GM19238 (cell line): ENCODE data around the gene CADM2.

ENCODE experiments used
- DNase-seq: peaks from one replicate; pipeline ENCODE4 v3.0.0; 2011; ENCODE audit warnings: low spot score; ENCODE audit not compliant: insufficient read length

The CADM2 gene

DNA sequence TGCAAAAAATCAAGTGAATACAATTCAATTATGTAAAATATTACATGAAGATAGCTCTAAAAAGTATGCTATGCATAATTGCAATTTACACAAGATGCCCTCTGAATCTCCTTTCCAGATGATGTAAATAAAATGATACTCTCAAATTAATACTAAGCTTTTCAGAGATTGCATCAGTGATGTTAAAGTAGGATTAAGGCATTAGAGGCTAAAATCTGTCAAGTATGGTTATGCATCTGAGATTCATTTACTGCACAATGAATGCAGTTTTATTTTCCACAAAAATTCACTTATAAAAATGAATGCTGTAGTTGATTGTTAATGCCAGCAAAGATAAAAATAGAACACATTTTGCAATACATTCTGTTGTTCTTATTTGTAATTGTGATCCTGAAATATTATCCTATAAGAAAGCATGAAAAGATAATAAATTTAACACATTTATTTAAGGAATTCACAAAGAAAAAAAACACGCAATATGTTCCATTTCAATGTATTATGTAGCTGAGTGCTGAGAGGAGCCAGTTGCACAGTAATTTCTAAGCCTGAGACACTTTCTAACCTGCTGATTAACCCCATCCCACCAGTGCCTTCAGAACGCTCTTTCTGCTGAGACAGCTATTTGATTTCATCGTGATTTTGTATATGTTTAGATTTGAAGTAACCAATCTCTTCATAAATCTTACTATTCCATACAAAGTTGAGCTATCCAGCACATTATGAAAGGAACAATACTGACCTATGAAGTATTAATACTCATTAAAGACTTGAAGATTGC, 224.4 kb downstream of the CADM2 start:
- no peak for DNase-seq

DNA sequence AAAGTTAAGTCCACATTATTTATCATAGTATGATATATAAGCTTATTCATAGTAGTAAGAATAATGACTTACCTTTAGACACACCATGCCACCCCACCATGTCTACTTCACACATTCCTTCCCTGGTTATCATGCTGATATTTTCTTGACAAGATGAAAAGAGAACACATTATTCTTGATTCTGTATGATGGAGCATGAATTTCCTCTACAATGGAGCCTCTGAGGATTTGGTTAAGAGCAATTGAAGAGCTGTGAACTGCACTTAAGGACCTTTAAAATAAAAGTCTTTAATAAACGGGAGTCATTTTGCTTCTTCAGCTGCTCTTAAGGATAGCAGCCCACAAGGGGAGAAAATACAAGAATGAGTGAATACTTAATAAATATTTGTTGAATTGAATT, 226.7 kb downstream of the CADM2 start:
- DNase-seq, result no peak

DNA sequence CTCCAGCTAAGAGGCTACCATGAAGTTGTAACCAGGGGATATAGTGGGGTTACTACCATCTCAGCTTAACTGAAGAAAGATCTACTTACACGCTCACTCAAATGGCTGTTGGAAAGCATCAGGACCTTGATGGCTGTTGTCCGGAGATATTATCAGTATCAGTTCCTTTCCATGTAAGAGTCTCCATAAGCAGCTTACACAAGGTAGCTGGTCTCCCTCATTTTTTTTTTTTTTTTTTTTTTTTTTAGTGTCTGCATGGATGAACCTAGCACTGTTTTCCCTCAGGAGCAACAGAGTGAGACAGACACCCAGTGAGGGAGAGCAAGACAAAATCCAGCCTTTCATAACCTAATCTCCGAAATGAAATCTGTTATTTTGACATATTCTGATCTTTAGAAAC, 230.9 kb downstream of the CADM2 start:
- DNase-seq, result no peak

DNA sequence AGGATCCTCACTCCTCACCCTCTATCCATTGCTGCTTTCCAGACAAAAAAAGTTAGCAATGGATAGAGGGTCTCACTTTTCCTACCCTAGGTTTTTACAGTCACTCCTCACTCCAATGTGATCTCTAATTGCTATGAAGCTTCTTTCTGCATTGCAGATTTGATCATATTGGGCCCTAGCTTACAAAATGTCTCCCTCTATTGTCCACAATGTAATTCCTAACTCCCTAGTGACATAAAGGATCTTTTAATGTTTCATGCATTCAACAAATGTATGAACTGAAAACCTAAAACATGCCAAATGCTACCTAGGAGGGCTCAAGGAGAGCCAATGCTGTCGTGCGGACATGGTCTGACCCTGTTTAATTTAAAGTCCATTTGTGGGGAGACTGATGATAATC, 234.8 kb downstream of the CADM2 start:
- DNase-seq, result no peak

DNA sequence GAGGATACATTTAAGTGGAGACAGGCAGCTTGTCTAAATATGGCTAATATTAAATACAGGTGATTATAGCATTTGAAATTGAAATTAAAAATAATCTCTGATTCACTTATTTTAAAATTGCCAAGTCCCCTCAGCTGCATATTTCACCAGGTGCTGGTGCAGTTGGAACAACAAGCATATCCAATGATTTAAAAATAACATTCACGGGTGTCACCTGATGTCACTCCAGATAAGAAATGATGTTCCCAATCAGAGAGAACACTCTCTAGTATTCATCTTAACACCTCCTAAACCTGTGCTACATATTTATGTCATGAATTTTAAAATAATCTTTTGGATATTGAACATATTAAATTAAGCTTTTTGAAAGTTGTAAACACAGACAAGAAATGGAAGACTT, 249.9 kb downstream of the CADM2 start:
- no peak for DNase-seq

DNA sequence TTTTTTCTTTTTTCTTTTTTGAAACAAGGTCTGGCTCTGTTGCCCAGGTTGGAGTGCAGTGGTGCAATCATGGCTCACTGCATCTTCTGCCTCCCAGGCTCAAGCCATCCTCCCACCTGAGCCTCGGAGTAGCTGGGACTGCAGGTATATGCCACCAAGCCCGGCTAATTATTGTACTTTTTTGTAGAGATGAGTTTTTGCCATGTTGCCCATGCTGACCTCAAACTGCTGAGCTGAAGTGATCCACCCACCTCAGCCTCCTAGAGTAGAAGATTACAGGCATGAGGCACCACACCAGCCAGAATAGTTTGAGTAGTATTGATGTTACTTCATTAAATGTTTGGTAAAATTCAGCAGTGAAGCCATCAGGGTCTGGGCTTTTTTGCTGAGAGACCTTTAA, 251.8 kb downstream of the CADM2 start:
- DNase-seq, result no peak

DNA sequence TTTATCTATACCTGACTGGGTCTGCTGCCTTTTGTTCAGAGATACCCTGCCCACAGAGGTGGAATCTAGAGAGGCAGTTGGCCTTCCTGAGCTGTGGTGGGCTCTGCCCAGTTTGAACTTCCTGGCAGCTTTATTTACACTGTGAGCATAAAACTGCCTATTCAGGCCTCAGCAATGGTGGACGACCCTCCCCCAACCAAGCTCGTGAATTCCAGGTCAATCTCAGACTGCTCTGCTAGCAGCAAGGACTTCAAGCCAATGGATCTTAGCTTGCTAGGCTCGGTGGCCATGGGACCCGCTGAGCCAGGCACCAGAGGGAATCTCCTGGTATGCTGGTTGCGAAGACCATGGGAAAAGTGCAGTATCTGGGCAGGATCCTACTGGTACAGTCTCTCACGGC, 270.2 kb downstream of the CADM2 start:
- no peak for DNase-seq

DNA sequence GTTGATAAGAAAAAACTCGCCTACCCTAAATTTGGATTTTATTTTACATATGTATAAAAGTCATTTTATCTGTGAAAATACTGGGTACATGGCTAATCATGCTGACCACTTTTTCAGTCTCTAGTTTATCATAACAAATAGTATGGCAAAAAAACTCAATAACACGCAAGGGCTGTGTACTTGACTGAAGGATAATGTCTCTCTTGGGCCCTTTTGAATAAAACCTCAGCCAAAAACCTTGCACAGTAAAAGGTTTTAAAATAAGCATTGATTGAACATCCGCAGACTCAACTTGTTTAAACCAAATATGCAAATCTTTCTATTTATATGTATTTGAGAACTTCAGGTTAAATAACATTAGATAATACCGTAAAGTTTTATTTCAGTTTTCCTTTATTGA, 285.3 kb downstream of the CADM2 start:
- DNase-seq, result no peak

DNA sequence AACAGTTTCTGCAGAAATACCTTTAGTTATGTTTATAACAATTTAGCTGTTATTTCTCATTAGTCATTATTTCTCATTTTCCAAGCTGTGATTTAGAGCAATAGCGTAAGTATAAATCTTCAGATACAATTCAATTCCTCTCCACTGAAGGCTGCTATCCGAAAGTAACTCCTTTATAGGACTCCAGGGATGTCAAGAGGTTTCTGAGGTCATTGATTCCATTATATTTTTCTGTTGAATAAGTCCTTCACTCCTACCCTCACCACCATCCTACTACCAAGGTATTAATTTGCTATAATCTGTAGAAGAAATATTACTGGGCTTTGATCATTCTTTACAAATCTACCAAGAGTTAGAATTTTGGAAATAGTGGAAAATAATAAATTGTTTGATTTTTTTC, 285.7 kb downstream of the CADM2 start:
- no peak for DNase-seq

DNA sequence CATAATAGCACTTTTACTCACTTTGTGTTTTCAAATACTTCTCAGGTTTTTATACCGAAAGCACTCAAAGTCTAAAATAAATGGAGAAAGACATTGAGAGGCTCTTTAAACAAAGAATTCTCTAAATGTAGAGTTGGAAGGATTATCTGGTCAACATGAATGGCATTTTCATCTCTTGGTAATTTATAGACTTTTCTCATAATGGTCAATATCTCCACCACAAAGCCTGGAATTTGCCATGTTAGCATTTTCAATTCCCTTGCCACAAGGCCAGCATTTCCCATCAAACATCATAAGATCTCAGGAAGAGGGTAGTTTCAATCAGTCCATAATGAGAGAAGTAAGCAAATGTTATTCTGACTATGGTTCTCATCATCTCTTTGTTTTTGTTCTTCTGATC, 293.0 kb downstream of the CADM2 start:
- DNase-seq, result no peak

DNA sequence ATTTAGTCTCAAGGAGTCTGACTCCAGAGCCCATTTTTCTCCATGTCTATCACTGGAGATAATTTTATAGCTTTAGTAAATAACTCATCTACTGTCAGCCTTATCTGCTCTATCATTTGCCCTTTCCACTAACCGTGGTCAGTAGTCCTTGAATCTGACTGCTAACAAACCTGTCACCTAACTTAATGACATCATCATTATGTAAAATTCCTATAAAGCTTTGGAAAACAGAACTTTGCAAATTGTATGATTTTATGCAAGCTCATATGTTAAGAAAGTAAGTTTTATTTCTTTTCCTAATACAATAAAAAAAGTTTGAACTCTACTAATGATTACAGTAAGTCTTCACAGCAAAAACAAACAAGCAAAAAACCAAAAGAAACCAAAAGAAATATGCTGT, 293.9 kb downstream of the CADM2 start:
- DNase-seq, result no peak

DNA sequence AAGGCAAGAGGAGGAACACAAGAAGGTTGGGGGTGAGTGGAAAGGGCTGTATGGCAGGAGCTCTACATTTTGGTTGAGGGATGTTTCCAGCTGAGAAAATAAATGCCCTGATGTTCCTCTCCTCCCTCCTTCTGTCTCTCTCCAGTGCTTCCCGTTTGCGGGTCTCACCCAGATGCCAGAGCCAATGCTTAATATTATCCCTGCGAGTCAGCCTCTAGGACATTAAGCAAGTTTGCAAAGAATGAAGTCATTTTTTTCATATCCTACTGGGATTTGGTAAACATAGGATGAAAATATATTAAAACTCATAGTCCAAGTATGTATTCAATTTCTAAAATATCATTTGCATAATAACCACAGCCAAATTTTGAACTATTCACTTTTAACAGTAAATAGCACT, 295.9 kb downstream of the CADM2 start:
- no peak for DNase-seq

DNA sequence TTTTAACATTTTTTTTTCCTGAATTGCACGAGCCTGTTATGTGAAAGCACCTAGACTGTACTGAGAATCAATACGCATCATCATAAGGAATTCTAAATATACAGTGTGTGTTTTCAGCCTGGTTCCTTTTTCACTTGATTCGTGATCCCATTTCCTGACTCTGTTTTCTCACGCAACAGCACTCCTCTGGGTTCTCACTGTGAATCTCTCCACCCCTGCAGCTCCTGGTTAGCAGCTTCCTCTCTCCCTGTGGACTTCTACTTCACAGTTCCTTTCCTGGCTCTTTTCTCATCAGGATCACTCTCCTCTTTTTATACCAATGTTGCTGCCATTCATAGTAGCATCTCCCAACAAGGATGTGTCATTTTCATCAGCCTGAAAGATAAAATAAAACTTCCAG, 297.2 kb downstream of the CADM2 start:
- DNase-seq, result no peak

DNA sequence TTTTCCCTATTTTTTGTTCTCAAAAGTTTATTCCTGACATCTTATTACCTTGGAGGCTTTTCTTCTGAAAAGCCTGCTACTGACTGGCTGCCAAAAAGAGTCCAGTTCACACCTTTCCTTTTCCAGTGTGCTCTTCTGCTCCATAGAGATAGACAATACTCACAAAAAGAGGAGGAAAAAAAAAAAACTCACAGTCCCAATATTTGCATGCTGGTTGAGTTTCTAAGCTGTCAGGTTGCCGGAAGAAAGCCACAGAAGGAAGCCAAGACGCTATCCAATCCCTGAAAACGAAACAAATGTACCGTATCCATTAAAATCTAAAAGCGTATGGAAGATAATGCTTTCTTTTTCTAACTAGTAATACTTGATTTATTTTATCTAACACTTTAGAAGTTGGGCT, 299.5 kb downstream of the CADM2 start:
- DNase-seq, result no peak

DNA sequence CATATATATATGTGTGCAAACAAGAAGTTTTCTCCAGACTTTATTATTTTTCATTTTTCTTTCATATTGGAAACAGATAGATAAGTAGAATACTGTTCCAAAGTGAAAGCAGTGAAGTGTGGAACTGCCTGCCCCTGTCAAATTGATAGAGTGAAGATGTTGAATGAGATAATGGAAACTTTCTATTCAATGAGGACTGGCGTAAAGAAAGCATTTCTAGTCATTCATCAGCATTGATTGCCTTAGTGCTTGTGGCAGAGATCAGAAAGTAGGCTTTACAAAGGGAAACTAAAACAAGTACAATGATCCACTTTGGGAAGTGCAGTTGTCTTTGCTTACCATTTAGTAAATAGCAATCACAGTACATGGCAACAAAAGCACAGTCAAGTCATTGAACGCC, 300.0 kb downstream of the CADM2 start:
- no peak for DNase-seq

DNA sequence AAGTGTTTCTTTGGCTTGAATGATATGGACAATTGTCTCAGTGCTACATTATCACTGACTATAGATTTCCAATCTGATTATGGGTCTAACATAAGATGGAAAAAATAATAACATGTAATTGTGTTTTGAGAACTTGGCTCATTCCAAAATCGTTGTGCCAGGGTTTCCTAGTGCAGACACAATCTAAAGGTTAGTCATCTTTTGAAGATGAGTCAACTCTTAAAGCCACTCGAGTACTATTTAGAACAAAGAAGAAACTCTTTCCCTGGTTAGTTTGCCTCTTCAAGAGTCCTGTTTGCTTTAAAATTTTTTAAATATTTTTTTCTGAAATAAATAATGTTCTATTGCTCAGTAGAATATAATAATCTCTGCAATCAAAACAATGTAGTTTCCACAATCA, 301.0 kb downstream of the CADM2 start:
- no peak for DNase-seq

DNA sequence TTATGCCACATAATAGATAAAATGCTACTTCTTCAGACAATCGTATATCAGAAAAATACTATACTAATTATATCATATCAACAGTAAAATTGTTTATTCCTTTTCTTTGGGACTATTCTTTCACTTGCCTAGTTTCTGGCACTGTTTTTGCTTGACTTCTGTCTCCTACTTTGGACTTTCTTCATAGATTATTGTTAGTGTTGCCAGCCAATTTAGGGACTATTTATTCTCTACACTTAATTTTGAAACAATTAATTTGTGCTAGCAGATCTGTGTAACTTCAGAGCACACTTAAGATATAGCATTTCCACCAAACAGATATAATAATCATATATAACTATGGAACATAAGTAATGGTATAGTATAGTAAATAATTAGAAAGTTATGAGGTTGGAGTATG, 305.6 kb downstream of the CADM2 start:
- no peak for DNase-seq

DNA sequence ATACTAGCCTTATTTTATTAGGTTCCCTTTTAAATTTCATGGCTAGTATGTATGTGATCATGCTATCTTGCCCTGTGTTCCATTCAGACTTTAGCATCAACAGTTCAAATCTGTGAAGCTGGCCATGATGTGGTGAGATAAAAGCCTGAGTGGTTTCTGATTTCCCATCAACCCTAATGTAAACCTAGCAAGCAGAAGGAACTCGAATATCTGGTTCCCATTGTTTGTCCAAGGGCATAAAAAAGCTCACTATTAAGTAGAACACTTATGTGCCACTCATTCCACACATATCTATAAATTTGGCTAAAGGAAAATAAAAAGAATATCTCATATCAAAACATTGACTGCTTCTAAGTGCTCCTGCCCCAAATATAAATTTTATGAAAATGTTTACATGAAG, 311.7 kb downstream of the CADM2 start:
- no peak for DNase-seq

DNA sequence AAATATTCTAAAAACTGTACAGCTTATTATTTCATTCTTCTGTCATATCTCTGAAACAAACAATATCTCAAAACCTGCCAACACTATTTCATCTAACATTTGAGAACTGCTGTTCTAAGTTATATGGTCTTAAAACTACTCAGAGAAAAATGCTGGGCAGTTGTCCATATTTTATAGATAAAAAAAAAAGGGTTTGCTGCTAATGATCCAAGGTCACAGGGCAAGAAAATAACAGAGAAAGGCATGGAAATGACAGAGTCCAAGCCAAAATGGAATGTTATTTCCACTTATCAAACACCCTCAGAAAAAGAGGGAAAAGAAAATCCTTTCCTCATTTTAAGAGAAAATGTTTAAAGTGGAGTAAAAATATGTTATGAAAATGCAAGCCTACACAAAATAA, 313.1 kb downstream of the CADM2 start:
- no peak for DNase-seq

DNA sequence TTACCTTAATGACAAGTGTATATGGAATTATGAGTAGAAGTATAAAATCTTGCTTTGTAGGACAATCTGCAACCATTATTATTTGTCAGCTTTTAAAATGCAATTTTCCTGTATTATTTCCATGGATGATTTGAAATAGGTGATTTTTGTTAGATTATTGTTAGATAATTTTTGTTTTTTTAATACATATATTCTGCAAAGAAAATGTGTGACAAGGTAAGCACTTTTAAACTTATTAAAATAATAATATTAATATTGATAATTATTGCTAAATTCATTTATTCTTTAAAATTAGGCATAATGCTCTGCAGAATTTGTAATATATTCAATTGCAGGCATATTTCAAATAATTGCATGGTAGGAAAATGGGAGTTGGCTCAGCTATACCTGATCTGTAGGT, 329.5 kb downstream of the CADM2 start:
- no peak for DNase-seq

DNA sequence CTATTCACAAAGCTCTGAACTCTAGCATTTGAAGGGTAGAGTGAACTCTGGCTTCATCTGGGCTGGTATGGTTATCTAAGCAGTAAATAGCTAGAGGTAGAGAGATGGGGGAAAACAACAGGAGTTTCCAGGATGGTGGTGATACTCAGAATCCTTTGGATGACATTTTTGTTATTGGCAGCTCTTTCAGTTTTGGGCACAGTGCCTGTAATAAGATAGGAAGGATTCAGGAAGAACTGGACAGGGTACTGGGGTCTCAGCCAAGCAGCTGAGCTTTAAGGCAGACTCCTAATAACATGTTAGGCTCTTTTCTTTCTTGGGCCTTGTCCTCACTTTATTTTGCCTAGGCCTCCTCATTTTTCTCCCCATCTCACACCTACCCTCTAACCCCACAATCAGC, 338.5 kb downstream of the CADM2 start:
- no peak for DNase-seq

DNA sequence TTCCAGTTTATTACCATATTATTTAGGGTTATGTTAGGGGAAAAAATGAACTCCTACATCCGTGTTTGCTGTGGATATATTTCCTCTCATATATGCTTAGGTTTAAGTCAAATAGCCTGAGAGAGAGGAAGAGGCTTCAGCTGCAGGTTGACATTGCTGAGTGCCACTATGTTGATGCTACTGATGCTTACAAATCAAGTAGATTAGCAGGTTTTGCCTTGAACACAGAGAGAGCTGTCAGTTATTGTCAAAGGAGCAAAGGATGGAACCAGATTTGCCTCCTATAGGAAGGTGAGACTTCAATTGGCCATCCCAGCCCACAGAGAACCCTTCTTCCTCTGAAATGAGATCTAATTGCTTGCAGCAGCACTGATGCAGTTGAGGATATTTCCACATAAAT, 339.2 kb downstream of the CADM2 start:
- no peak for DNase-seq

DNA sequence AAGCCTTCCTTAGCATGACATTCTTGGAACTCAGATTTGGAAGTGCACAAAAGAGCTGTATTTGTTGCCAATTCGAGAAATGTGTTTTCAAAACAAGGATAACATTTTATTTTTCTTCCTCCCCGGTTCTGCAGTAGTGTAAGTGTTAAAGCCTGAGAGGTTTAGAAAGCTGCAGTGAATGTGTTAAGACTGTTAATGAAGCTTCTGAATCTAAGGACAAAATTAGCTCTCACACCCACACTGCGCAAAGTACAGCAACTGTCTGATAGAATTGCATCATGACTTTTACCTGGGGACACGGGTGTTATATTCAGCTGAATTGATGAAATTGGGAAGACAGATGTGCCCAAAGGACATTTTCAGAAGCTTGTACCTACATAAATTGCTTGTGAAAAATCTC, 344.4 kb downstream of the CADM2 start:
- no peak for DNase-seq

DNA sequence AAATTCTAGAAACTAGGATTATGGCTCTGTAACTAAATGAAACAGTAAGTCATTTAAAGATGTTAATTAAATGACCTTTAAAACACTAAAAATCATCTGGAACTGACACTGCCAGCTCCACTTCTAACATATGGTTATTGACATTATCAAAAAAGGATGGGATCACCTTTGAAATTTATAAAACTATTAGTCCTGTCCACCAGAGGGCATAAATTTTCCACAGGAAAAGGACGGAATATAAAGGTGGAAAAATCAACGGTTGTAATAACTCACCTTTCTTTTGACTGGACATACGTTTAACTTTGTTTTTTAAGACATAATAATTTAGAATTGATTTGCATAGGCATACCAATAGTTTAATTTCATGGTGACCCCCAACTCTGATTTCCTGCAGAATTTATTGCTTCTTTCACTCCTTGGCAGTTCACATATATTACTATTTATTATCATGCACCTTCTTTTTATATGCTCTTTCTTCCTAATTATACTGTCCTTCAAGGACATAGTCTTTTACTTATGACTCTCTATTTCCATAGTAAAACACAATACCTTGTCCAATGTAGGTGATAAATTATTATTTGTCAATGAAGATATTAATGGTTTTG, 345.7 kb downstream of the CADM2 start:
- DNase-seq, result no peak
